Activated T-cell treated with anti-CD3 and anti-CD28 coated beads, Interleukin-2, amount 50 U/mL, for 72 hours (primary cell): ENCODE measurements around the gene APOA5. TPM values are rescaled to one million over a fixed set of nuclear protein-coding genes. Genes with fewer than 3 reads are reported as not detected.
"Not testable (repeated sequence)": the region's sequence is repeated elsewhere in the genome, so short reads cannot be mapped to it uniquely, and the experiment has no call there.

Experiments
- ATAC-seq, 2 donors: fragments of 150-1000 bp; cut with Tn5 transposase; replicated peaks in 1 of 2; 2 replicates each; pipeline ENCODE4 v1.10.0; 2021; ENCODE audit warnings: moderate library complexity in 2 of 2, mild to moderate bottlenecking in 1 of 2
- DNase-seq, 2 donors: peaks; one replicate each; pipeline ENCODE4 v3.0.0; 2021 to 2022; ENCODE audit warnings: mixed read lengths in 1 of 2
- H3K27ac Mint-ChIP-seq: one replicate; pipeline ENCODE4 v1.8.0; 2022; ENCODE audit warnings: mild to moderate bottlenecking, moderate library complexity, mixed read lengths
- H3K27me3 Mint-ChIP-seq: one replicate; pipeline ENCODE4 v1.8.0; 2022; ENCODE audit warnings: low read depth, mixed read lengths
- H3K36me3 Mint-ChIP-seq, 2 donors: one replicate each; pipeline ENCODE4 v1.8.0; 2022; ENCODE audit warnings: mixed read lengths in 2 of 2, mild to moderate bottlenecking in 1 of 2; ENCODE audit not compliant: insufficient read depth in 2 of 2
- H3K4me1 Mint-ChIP-seq: one replicate; pipeline ENCODE4 v1.8.0; 2022; ENCODE audit warnings: low read depth, mixed read lengths
- H3K4me3 Mint-ChIP-seq, 2 donors: one replicate each; pipeline ENCODE4 v1.8.0; 2022; ENCODE audit warnings: mild to moderate bottlenecking in 2 of 2, mixed read lengths in 2 of 2, moderate library complexity in 2 of 2
- H3K9me3 Mint-ChIP-seq, 2 donors: one replicate each; pipeline ENCODE4 v1.8.0; 2022; ENCODE audit warnings: mixed read lengths in 2 of 2
- total RNA-seq, 2 donors: library from RNA; stranded (reverse); gene quantifications; one replicate each; pipeline ENCODE4 v1.2.3, GENCODE V29; 2022

APOA5 gene
- total RNA-seq, 2 donors from 2014 or later, result not detected

DNA sequence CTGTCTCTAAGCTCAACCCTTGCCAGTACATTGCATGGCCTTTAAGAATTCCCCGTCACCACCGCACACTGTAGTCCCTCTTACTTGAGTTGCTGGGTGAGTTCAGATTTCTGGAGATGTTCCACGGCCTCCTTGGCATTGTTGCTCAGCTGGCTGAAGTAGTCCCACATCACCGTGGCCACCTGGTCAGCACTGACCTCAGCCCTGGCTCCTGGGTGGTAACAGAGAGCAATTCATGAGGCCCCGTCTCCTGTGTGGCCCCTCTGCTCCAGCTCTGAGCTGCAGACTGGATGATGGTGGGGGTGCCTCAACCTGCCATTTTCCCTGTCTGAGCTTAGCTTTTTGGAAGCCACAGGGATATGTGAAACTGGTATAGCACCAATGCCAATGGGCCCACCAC lies 30.9 kb upstream of the APOA5 start:
- Mint-ChIP-seq H3K4me1 (no peaks in the 10 kb centered on the region), H3K36me3 (no peaks in the 10 kb centered on the region), H3K9me3 (no peaks in the 10 kb centered on the region), H3K27me3 (no peaks in the 10 kb centered on the region), H3K27ac (no peak overlapping the region), H3K4me3 (no peak overlapping the region)
- no peak for ATAC-seq
- DNase-seq, result no peak

DNA sequence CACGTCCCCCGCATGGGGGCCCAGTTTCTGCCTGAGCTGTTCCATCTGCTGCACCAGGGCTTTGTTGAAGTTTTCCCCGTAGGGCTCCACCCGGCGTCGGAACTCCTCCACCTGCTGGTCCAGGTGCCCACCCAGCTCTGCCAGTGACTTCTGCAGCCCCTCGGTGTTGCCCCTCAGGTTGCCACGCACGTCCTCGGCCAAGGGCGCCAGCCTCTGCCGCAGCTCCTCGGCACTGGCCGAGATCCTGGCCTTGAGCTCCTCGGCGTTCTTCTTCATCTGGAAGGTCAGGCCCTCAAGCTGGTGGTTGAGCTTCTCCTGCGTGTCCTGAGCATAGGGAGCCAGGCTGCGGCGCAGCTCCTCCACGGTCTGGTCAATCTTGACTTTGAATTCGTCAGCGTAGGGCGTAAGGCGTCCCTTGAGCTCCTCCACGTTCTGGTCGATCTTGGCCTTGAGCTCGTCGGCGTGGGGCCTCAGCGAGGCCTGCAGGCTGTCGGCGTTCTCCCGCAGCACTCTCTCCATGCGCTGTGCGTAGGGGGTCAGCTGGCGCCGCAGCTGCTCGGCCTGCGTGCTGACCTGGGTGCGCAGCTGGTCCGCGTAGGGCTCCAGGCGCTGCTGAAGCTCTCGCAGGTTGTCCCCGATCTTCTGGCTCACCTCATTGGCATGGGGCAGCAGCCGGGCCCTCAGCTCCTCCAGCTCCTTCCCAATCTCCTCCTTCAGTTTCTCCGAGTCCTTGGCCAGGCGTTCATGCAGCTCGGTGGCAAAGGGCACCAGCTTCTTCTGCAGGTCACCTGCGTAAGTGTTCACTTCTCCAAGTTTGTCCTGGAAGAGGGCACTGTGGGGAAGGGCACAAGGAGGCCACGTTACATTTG lies 29.6 kb upstream of the APOA5 start:
- no peaks in the 10 kb centered on the region for H3K9me3 Mint-ChIP-seq
- ATAC-seq (no peak), DNase-seq (no peak)
- H3K4me3 Mint-ChIP-seq, result no peak overlapping the region
- H3K36me3 Mint-ChIP-seq, result no peaks in the 10 kb centered on the region
- H3K4me1 Mint-ChIP-seq, result no peaks in the 10 kb centered on the region
- H3K27ac Mint-ChIP-seq, result no peak overlapping the region
- no peaks in the 10 kb centered on the region for H3K27me3 Mint-ChIP-seq

DNA sequence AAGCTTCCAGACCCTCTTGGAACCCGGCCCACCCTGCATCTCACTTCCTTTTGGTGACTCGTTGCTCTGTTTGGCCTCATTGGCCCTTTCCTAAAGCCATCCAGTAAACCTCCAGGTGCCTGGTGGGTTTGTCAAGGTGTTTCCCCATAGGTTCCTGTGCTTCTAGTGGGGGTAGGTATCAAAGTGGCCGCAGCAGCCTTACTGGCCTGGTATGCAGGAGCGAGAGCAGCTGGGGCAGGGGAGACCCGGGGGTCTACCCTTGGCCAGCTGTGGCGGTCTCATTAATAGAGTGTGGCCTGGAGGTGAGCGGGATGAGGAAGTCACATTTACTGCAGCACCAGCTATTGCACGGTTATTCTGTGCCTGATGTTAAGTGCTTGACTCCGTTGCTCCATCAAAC lies 27.4 kb upstream of the APOA5 start:
- Mint-ChIP-seq H3K4me1 (no peaks in the 10 kb centered on the region), H3K36me3 (no peaks in the 10 kb centered on the region), H3K4me3 (no peak overlapping the region), H3K9me3 (no peaks in the 10 kb centered on the region), H3K27ac (no peak overlapping the region), H3K27me3 (no peaks in the 10 kb centered on the region)
- no peak for DNase-seq
- ATAC-seq, result no peak

DNA sequence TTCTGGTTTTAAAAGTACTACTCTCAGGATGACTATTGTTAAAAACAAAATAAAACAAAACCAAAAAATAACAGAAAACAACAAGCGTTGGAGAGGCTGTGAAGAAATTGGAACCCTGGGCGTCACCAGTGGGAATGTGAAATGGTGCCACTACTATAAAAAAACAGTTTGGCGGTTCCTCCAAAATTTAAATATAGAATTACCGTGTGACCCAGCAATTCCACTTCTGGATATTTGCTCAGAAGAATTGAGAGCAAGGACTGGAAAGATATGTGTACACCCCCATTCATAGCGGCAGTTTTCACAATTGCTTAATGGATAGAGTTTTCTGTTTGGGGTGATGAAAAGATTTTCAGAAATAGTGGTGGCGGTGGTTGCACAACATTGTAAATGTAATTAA lies 22.8 kb upstream of the APOA5 start:
- H3K4me3 Mint-ChIP-seq, result no peak overlapping the region

DNA sequence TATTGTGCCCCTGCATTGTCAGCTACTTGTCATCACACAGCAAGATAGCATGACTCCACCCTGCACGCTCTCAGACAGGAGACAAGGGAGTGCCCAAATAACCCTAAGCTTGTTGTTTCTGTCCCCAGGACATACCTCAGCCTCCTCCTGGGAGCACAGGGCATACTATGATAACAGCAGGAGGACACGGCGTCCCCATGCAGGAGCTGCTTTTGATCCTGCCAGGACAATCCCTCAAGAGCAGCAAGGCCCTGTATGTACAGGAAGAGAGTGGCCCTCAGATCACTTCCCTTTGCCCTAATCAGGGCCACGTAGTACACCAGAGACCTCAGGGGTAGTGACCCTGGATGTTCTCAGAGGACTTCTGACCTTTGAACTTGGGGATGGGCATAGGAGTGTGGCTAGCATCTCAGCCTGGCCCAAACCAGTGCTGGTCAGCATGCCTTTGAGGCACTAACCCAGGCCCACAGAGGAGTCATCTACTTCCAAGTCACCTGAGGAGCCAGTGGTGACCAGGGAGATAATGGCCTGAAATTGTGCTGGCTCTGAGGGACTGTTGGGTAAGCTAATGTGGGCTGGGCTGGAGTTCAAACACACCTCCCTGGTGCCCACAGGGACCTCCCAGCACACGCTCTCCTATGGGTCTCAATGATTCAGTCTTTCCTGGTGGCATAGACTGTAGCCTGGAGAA lies 22.2 kb upstream of the APOA5 start:
- DNase-seq (no peak), ATAC-seq (no peak)
- Mint-ChIP-seq H3K4me1 (no peaks in the 10 kb centered on the region), H3K36me3 (no peaks in the 10 kb centered on the region), H3K4me3 (no peak overlapping the region), H3K27me3 (no peaks in the 10 kb centered on the region), H3K27ac (no peak overlapping the region), H3K9me3 (no peaks in the 10 kb centered on the region)

More for the DNA sequence above, 22.8 kb upstream of the APOA5 start:
- H3K27ac Mint-ChIP-seq, result no peak overlapping the region
- no peak for DNase-seq
- ATAC-seq, result no peak
- no peaks in the 10 kb centered on the region for H3K4me1 Mint-ChIP-seq
- H3K9me3 Mint-ChIP-seq, result no peaks in the 10 kb centered on the region
- H3K27me3 Mint-ChIP-seq, result no peaks in the 10 kb centered on the region
- no peaks in the 10 kb centered on the region for H3K36me3 Mint-ChIP-seq

DNA sequence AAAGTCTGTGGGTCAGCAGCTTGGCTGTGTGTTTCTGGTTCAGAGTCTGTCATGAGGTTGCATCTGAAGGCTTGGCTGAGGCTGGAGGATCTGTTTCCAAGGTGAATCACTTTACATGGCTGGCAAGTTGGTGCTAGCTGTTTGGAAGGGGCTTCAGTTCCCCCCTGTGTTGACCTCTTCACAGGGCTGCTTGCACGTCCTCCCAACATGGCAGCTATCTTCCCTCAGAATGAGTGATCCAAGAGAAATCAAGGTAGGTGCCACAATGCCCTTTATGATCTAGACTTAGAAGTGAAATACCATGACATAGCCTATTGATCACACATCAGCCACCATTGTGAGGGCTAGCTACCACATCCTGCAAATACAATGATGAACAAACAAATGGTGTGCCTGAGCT lies 21.5 kb upstream of the APOA5 start:
- Mint-ChIP-seq H3K27ac (no peak overlapping the region), H3K4me3 (no peak overlapping the region), H3K27me3 (no peaks in the 10 kb centered on the region), H3K9me3 (no peaks in the 10 kb centered on the region), H3K4me1 (no peaks in the 10 kb centered on the region), H3K36me3 (no peaks in the 10 kb centered on the region)
- ATAC-seq (no peak), DNase-seq (no peak)

DNA sequence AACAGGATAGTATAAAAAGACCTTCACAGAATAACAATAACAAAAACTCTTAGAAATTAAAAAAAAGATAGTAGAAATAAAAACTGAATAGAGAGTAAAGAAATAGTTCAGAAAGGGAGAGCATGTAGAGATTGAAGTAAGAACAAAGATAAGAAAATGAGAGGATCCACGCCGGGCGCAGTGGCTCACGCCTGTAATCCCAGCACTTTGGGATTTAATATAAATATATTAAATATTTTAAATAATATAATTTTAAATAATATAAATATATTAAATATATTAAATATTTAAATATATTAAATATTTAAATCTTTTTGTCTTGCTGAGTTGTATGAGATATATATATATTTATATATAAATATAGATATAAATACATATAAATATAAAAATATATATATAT lies 20.4 kb upstream of the APOA5 start:
- no peak overlapping the region for H3K4me3 Mint-ChIP-seq
- no peak for ATAC-seq
- no peaks in the 10 kb centered on the region for H3K27me3 Mint-ChIP-seq
- no peaks in the 10 kb centered on the region for H3K9me3 Mint-ChIP-seq
- no peaks in the 10 kb centered on the region for H3K36me3 Mint-ChIP-seq
- no peak for DNase-seq
- no peak overlapping the region for H3K27ac Mint-ChIP-seq
- H3K4me1 Mint-ChIP-seq, result no peaks in the 10 kb centered on the region

DNA sequence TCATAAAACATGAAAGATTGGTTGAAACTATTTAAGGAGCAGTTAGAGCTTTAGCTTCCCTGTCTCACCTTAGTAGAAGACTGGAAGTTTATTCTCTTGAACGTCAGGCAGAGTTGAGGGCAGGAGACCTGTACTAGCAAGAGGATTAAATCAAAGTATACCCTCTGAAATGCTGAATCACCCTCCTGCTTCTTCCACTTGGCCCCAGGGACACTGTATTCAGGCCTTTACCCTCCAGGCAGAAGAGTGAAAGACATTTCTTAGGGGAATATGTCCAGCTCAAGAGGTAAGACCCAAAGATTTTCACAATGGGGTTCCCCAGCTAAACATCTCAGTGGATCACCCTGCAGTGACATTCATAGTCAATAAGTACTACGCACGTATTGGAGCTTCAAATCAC lies 19.5 kb upstream of the APOA5 start:
- no peaks in the 10 kb centered on the region for H3K4me1 Mint-ChIP-seq
- H3K9me3 Mint-ChIP-seq, result no peaks in the 10 kb centered on the region
- no peak overlapping the region for H3K27ac Mint-ChIP-seq
- ATAC-seq, result no peak
- H3K4me3 Mint-ChIP-seq, result no peak overlapping the region
- no peak for DNase-seq
- H3K36me3 Mint-ChIP-seq, result no peaks in the 10 kb centered on the region
- H3K27me3 Mint-ChIP-seq, result no peaks in the 10 kb centered on the region

DNA sequence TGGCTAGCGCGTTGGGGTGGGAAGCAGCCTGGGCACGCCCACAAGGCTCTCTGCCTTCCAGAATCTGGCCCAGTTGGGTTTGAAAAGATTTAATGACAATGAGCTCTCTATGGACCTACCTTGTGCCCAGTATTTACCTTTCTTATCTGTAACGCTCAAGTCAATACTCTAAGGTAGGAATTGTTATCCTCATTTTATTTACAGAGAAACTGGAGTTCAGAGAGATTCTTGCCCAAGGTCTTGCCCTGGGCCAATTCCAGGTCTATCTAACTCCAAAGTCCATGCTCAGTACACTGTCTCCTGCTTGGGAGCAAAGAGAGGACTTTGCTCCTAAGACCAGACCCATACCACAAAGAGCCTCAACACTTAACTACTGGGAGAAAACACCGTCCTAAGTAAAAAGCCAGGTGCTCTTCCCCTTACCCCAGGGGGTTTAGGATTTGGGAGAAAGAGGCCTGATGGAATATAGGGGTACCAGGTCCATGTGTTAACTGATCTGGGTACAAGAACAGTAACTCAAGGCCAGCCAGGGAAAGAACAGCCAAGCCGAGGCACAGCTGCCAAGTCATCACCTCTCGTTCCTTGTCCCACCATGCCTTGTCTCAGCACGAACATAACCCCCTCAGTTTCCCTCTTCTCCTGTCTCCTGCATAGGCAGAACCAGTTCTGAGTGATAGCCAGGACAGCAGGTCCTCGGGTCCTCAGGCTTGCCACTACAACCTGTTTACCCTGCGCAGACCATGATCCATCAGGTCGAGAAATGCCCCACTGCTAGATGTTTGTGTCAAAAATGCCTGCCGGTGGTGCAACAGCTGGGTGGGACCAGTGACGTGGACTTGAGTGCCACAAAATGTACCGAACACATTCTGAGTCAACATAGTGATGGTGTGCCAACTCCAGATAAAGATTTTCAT lies 16.8 kb upstream of the APOA5 start:
- H3K27ac Mint-ChIP-seq, result no peak overlapping the region
- H3K27me3 Mint-ChIP-seq, result no peaks in the 10 kb centered on the region
- no peak for DNase-seq
- no peaks in the 10 kb centered on the region for H3K9me3 Mint-ChIP-seq
- no peaks in the 10 kb centered on the region for H3K4me1 Mint-ChIP-seq
- no peak overlapping the region for H3K4me3 Mint-ChIP-seq
- no peak for ATAC-seq
- H3K36me3 Mint-ChIP-seq, result no peaks in the 10 kb centered on the region

DNA sequence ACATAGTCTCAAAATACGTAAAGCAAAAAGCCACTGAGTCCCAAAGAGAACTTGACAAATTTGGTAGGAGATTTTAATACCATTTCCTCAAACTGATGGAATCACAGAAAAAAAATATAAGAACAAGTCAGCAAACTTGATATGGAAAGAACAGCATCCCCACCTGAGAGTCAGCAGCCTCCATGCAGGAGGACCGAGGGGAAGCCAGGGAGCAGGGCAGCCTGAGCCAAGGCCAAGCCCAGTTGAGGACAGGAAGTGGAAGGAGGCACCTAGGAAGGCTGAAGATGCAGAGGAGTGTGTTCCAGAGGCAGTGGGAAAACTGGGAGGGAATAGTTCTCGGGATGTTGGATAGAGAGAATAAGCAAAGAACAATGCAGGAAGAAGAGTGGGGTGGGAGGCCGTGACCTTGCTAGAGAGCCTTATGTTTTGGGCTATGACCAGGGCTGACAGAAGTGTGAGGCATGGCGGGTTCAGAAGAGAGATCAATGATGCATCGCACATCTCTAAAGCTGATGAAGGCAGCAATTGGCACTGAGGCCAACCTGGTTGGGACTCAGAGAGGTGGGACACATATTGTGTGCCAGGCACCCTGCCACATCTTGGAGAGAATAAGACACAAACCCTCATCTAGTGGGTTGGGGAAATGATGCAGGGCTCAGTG lies 16.1 kb upstream of the APOA5 start:
- no peak overlapping the region for H3K27ac Mint-ChIP-seq
- peaks cover 3% of the 10 kb centered on the region for H3K27me3 Mint-ChIP-seq
- no peaks in the 10 kb centered on the region for H3K36me3 Mint-ChIP-seq
- no peaks in the 10 kb centered on the region for H3K9me3 Mint-ChIP-seq
- DNase-seq (no peak), ATAC-seq (no peak)
- H3K4me1 Mint-ChIP-seq, result no peaks in the 10 kb centered on the region
- H3K4me3 Mint-ChIP-seq, result no peak overlapping the region

DNA sequence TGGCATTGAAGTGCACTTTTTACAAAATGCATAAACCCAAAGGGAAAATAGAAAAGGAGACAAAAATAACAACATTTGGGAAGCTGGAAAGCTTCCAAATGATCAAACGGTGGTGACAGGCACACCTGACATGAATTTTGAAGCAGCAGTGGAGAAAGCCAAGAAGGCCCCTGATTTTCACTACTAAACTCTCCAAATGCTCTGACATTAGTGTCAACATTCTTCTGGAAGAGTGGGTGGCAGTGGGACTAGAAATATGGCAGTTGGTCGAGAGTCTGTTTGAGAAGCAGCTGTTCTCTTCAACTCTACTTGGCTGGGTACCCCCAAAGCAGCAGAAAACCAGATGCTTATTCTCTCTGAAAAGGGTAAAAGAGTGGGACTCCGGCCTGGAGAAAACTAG lies 12.3 kb upstream of the APOA5 start:
- H3K27me3 Mint-ChIP-seq, result peaks cover 24% of the 10 kb centered on the region
- H3K4me1 Mint-ChIP-seq, result no peaks in the 10 kb centered on the region
- no peak overlapping the region for H3K4me3 Mint-ChIP-seq
- H3K27ac Mint-ChIP-seq, result no peak overlapping the region
- ATAC-seq (no peak), DNase-seq (no peak)
- H3K9me3 Mint-ChIP-seq, result no peaks in the 10 kb centered on the region
- H3K36me3 Mint-ChIP-seq, result no peaks in the 10 kb centered on the region

DNA sequence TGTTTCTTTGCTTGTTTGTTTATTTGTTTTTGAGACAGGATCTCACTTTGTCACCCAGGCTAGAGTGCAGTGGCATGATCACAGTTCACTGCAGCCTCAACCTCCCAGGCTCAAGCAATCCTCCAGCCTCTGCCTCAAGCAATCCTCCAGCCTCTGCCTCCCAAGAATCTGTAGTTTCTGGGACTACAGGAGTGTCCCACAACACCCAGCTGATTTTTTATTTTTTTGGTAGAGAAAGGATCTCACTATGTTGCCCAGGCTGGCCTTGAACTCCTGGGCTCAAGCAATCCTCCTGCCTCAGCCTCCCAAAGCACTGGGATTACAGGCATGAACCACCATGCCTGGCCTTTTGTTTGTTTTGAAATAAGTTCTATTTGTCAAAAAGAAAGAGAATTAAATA lies 10.0 kb upstream of the APOA5 start:
- H3K27ac Mint-ChIP-seq, H3K36me3 Mint-ChIP-seq, ATAC-seq, H3K9me3 Mint-ChIP-seq, H3K4me3 Mint-ChIP-seq, DNase-seq, H3K4me1 Mint-ChIP-seq: not testable (repeated sequence)
- peaks cover 25% of the 10 kb centered on the region for H3K27me3 Mint-ChIP-seq

DNA sequence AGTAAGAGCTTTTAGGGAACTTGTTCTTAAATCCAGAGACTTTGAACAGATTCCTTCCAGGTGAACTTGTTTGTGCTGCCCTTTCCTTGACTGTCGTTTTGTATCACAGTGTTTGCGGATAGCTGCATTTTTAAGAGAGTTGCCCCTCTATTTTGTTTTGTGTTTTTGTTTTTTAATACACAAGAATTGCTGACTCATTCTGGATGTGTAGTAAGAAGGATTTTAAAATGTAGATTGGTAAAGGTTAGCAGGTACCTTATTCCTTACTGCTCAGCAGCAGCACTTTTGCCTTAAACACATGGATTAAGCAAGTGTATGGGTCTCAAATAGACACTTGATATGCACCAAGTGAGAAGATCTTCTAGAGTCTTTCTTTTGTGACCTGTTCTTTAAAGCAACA lies 8.9 kb upstream of the APOA5 start:
- Mint-ChIP-seq H3K27ac (no peak overlapping the region), H3K27me3 (peaks cover 25% of the 10 kb centered on the region)

More for the DNA sequence above, 8.9 kb upstream of the APOA5 start:
- Mint-ChIP-seq H3K36me3 (no peaks in the 10 kb centered on the region), H3K9me3 (no peaks in the 10 kb centered on the region), H3K4me3 (no peak overlapping the region), H3K4me1 (peaks cover 7% of the 10 kb centered on the region)
- ATAC-seq (no peak), DNase-seq (no peak)
